Jurkat, Clone E6-1 (cell line): ENCODE data around the gene GABRG2.

Experiments
- DNase-seq: peaks from one replicate; pipeline ENCODE4 v3.0.0-alpha.2; 2011; ENCODE audit warnings: low read depth, low spot score
- H3K4me3 ChIP-seq: 2 replicates; pipeline ENCODE4 v1.5.1; 2011; ENCODE audit warnings: mild to moderate bottlenecking, low read length, control low read depth, moderate library complexity

The GABRG2 gene

GRCh38 chr5:162174358-162174974 is 106.9 kb downstream of the GABRG2 start:
- H3K4me3 ChIP-seq, result no peak overlapping the region
- DNase-seq, result no peak

GRCh38 chr5:162187371-162187770 is 119.8 kb downstream of the GABRG2 start:
- H3K4me3 ChIP-seq, result no peak overlapping the region
- no peak for DNase-seq

GRCh38 chr5:162189719-162190118 is 122.1 kb downstream of the GABRG2 start:
- H3K4me3 ChIP-seq, result no peak overlapping the region
- DNase-seq, result no peak

GRCh38 chr5:162193012-162193411 is 125.4 kb downstream of the GABRG2 start:
- H3K4me3 ChIP-seq, result no peak overlapping the region
- no peak for DNase-seq

GRCh38 chr5:162196351-162196750 is 128.8 kb downstream of the GABRG2 start:
- no peak for DNase-seq
- H3K4me3 ChIP-seq, result no peak overlapping the region

GRCh38 chr5:162202285-162202880 is 134.8 kb downstream of the GABRG2 start:
- no peak for DNase-seq
- H3K4me3 ChIP-seq, result no peak overlapping the region
